Uterus (tissue), 4 donors: ENCODE results near the gene ESR2. TPM values are rescaled to one million over a fixed set of nuclear protein-coding genes. Genes with fewer than 3 reads are reported as not detected.

ENCODE experiments used
- DNase-seq, 2 donors: peaks; one replicate each; pipeline ENCODE4 v3.0.0-alpha.2; 2019 to 2020
- H3K27ac ChIP-seq, 2 donors: fragments of 200-600 bp; sonication (generic); 1 replicate in 1 of 2; 2 replicates in 1 of 2; pipeline ENCODE4 v1.5.1; 2016 to 2018
- H3K27me3 ChIP-seq, 2 donors: fragments of 200-600 bp; sonication (generic); one replicate each; pipeline ENCODE4 v1.5.1; 2018 to 2019; ENCODE audit warnings: control low read depth in 1 of 2
- H3K36me3 ChIP-seq, 2 donors: fragments of 200-600 bp; sonication (generic); one replicate each; pipeline ENCODE4 v1.5.1; 2019; ENCODE audit warnings: control low read depth in 1 of 2
- H3K4me1 ChIP-seq, 2 donors: fragments of 200-600 bp; sonication (generic); one replicate each; pipeline ENCODE4 v1.5.1; 2018 to 2019; ENCODE audit warnings: control low read depth in 1 of 2
- H3K4me3 ChIP-seq, 2 donors: fragments of 200-600 bp; sonication (generic); 1 replicate in 1 of 2; 2 replicates in 1 of 2; pipeline ENCODE4 v1.5.1; 2018 to 2019; ENCODE audit warnings: mild to moderate bottlenecking in 1 of 2
- H3K9me3 ChIP-seq, 2 donors: fragments of 200-600 bp; sonication (generic); one replicate each; pipeline ENCODE4 v1.5.1; 2019; ENCODE audit warnings: control low read depth in 1 of 2
- CTCF ChIP-seq, 4 experiments: fragments of 200-600 bp in 2 of 4; fragments of 450-650 bp in 2 of 4; sonication (generic) in 2 of 4; IDR thresholded peaks; one replicate each; pipeline ENCODE4 v1.5.1; 2016 to 2019; ENCODE audit warnings: antibody characterized with exemption in 4 of 4, mild to moderate bottlenecking in 2 of 4, moderate library complexity in 1 of 4
- POLR2A ChIP-seq, 2 donors: fragments of 450-650 bp; IDR thresholded peaks; one replicate each; pipeline ENCODE4 v1.6.1; 2016; ENCODE audit warnings: antibody characterized with exemption in 2 of 2, mild to moderate bottlenecking in 1 of 2, moderate library complexity in 1 of 2
- intact Hi-C: fragments of 100-400 bp; cut with DNase I; formaldehyde crosslinking; loops from one replicate; pipeline ENCODE4 v1.15.1; 2023; ENCODE audit warnings: low total_unique reads
- total RNA-seq, 4 donors: library from RNA; depleted of rRNA in 3 of 4; stranded (reverse); fragments of >200 nt in 3 of 4; gene quantifications; one replicate each; pipeline versions ENCODE4 v1.1.0 to v1.2.4, GENCODE V29; 2014 to 2023
- donor health status: DM: yes; HTN: yes; CAD: no.

The ESR2 gene
- total RNA-seq, 4 donors from 2014 or later: 0.41 to 8.2 (median 3.9) TPM

GRCh38 chr14:64303471-64303917 lies 9.3 kb upstream of the ESR2 start:
- H3K27me3 ChIP-seq: no peaks in the 10 kb centered on the region
- intact Hi-C loops: no loop called here
- no peak overlapping the region for H3K4me3 ChIP-seq
- peak; percentile 66 to 70 (median 67) for TF ChIP-seq CTCF (IDR thresholded peaks at IDR 0.05)
- no peak for TF ChIP-seq POLR2A (IDR thresholded peaks at IDR 0.05)
- no peaks in the 10 kb centered on the region for H3K36me3 ChIP-seq
- H3K9me3 ChIP-seq: no peaks in the 10 kb centered on the region
- DNase-seq: no peak
- H3K27ac ChIP-seq: no peak overlapping the region
- H3K4me1 ChIP-seq: no peaks in the 10 kb centered on the region

- no peak overlapping the region for H3K27ac ChIP-seq
- H3K4me3 ChIP-seq: no peak overlapping the region
- H3K36me3 ChIP-seq: no peaks in the 10 kb centered on the region
- no peaks in the 10 kb centered on the region for H3K9me3 ChIP-seq
- no peaks in the 10 kb centered on the region for H3K4me1 ChIP-seq
- intact Hi-C loops: no loop called here
- H3K27me3 ChIP-seq: no peaks in the 10 kb centered on the region
- no peak for TF ChIP-seq POLR2A (IDR thresholded peaks at IDR 0.05)
- no peak for TF ChIP-seq CTCF (IDR thresholded peaks at IDR 0.05)
- no peak for DNase-seq
Observed at GRCh38 chr14:64298773-64299172, 4.6 kb upstream of the ESR2 start.

GRCh38 chr14:64296561-64296960 lies 2.4 kb upstream of the ESR2 start:
- TF ChIP-seq CTCF (IDR thresholded peaks at IDR 0.05): no peak
- TF ChIP-seq POLR2A (IDR thresholded peaks at IDR 0.05): peak in 1 of 2 donors; percentile 12
- Histone ChIP-seq H3K9me3 (no peaks in the 10 kb centered on the region), H3K4me3 (no peak overlapping the region), H3K27me3 (peaks cover 0 to 9% of the 10 kb centered on the region in 2 donors), H3K27ac (peak overlapping the region in 1 of 2 donors; percentile 32), H3K36me3 (no peaks in the 10 kb centered on the region), H3K4me1 (no peaks in the 10 kb centered on the region)
- peak in 1 of 2 donors; percentile 31 for DNase-seq
- intact Hi-C loops: no loop called here

GRCh38 chr14:64294672-64295413 lies 672 bp upstream of the ESR2 start:
- Histone ChIP-seq H3K4me1 (no peaks in the 10 kb centered on the region), H3K27me3 (peaks cover 0 to 9% of the 10 kb centered on the region in 2 donors), H3K27ac (no peak overlapping the region), H3K36me3 (no peaks in the 10 kb centered on the region), H3K9me3 (no peaks in the 10 kb centered on the region), H3K4me3 (peak overlapping the region in 1 of 2 donors; percentile 41)
- no peak for TF ChIP-seq POLR2A (IDR thresholded peaks at IDR 0.05)
- peak; percentile 33 to 45 (median 39) for TF ChIP-seq CTCF (IDR thresholded peaks at IDR 0.05)
- intact Hi-C loops: no loop called here
- DNase-seq: peak; percentile 28 to 40

- H3K36me3 ChIP-seq: no peaks in the 10 kb centered on the region
- no peak overlapping the region for H3K27ac ChIP-seq
- peaks cover 0 to 9% of the 10 kb centered on the region in 2 donors for H3K27me3 ChIP-seq
- H3K4me3 ChIP-seq: no peak overlapping the region
- no peaks in the 10 kb centered on the region for H3K4me1 ChIP-seq
- no peak for TF ChIP-seq POLR2A (IDR thresholded peaks at IDR 0.05)
- TF ChIP-seq CTCF (IDR thresholded peaks at IDR 0.05): no peak
- intact Hi-C loops: no loop called here
- no peak for DNase-seq
- no peaks in the 10 kb centered on the region for H3K9me3 ChIP-seq
Observed at GRCh38 chr14:64292197-64292596, 2.0 kb downstream of the ESR2 start.
